HEK293 (cell line): Measurements from ENCODE around the gene PIP5K1B.

Experiments
- CTCF ChIA-PET: fragments of 350-600 bp; formaldehyde crosslinking; extraction: SDS; loops from one replicate; lab custom pipeline; 2021; ENCODE audit warnings: antibody characterized with exemption; lab: Yijun Ruan, JAX
- POLR2A ChIA-PET: fragments of 300-600 bp; formaldehyde crosslinking; extraction: SDS; loops from one replicate; lab custom pipeline; 2020; ENCODE audit warnings: antibody characterized with exemption, inconsistent platforms; lab: Yijun Ruan, JAX
- H3K27ac ChIP-seq: fragments of 200-500 bp; sonication (Bioruptor generic); 2 replicates; pipeline ENCODE4 v1.5.1; 2014; ENCODE audit warnings: low read depth, low read length, control low read depth, inconsistent platforms; ENCODE audit errors: extremely low read depth
- H3K36me3 ChIP-seq, 2 experiments: fragments of 200-500 bp in 1 of 2; sonication (Bioruptor generic) in 1 of 2; 1 replicate in 1 of 2; 2 replicates in 1 of 2; pipeline ENCODE4 v1.5.1; 2014 to 2017; ENCODE audit warnings: inconsistent platforms in 2 of 2, low read length in 2 of 2; ENCODE audit not compliant: control insufficient read depth in 2 of 2, insufficient read depth in 1 of 2
- H3K4me1 ChIP-seq: fragments of 200-500 bp; sonication (Bioruptor generic); 2 replicates; pipeline ENCODE4 v1.5.1; 2014; ENCODE audit warnings: mild to moderate bottlenecking, low read length, inconsistent platforms; ENCODE audit not compliant: control insufficient read depth, insufficient read depth
- H3K4me3 ChIP-seq: 2 replicates; pipeline ENCODE4 v1.5.1; 2011; ENCODE audit warnings: low read depth, mild to moderate bottlenecking, control low read depth, low read length, moderate library complexity
- H3K9me3 ChIP-seq: fragments of 200-500 bp; sonication (Bioruptor generic); 2 replicates; pipeline ENCODE4 v1.5.1; 2014; ENCODE audit warnings: low read depth, low read length, inconsistent platforms; ENCODE audit not compliant: control insufficient read depth, insufficient read depth
- GLIS1 ChIP-seq: fragments of 450-650 bp; formaldehyde crosslinking; IDR thresholded peaks from 2 replicates; pipeline ENCODE4 v1.5.1; 2016; ENCODE audit warnings: missing biosample characterization, missing genetic modification characterization
- PATZ1 ChIP-seq: fragments of 450-650 bp; formaldehyde crosslinking; IDR thresholded peaks from 2 replicates; pipeline ENCODE4 v1.5.1; 2016; ENCODE audit warnings: missing biosample characterization, missing genetic modification characterization
- PBX3 ChIP-seq: sonication (generic); formaldehyde crosslinking; IDR thresholded peaks from 2 replicates; pipeline ENCODE4 v1.8.1; 2022; ENCODE audit warnings: mild to moderate bottlenecking, moderate library complexity, missing genetic modification reagents
- SCRT2 ChIP-seq: fragments of 450-650 bp; formaldehyde crosslinking; IDR thresholded peaks from 2 replicates; pipeline ENCODE4 v1.5.1; 2016; ENCODE audit warnings: missing biosample characterization, missing genetic modification characterization
- ZNF23 ChIP-seq: fragments of 450-650 bp; formaldehyde crosslinking; IDR thresholded peaks from 2 replicates; pipeline ENCODE4 v1.5.1; 2016; ENCODE audit warnings: missing biosample characterization, missing genetic modification characterization, borderline replicate concordance
- ZNF404 ChIP-seq: fragments of 450-650 bp; formaldehyde crosslinking; IDR thresholded peaks from 2 replicates; pipeline ENCODE4 v1.5.1; 2017; ENCODE audit warnings: missing biosample characterization, missing genetic modification characterization
- ZNF513 ChIP-seq: fragments of 450-650 bp; IDR thresholded peaks from 2 replicates; pipeline ENCODE4 v1.5.1; 2018; ENCODE audit warnings: missing biosample characterization, missing genetic modification characterization
- ZNF654 ChIP-seq: fragments of 450-650 bp; formaldehyde crosslinking; IDR thresholded peaks from 2 replicates; pipeline ENCODE4 v1.5.1; 2016; ENCODE audit warnings: low read depth, missing biosample characterization, missing genetic modification characterization
- ZNF664 ChIP-seq: fragments of 450-650 bp; formaldehyde crosslinking; IDR thresholded peaks from 2 replicates; pipeline ENCODE4 v1.5.1; 2016; ENCODE audit warnings: missing biosample characterization, missing genetic modification characterization
- ZNF777 ChIP-seq: fragments of 450-650 bp; formaldehyde crosslinking; IDR thresholded peaks from 2 replicates; pipeline ENCODE4 v1.5.1; 2017; ENCODE audit warnings: missing biosample characterization, missing genetic modification characterization, borderline replicate concordance
- TF ChIP-seq, protein P1 (sequence below): fragments of 450-650 bp; formaldehyde crosslinking; IDR thresholded peaks from 2 replicates; pipeline ENCODE4 v1.5.1; 2016; ENCODE audit warnings: missing biosample characterization, missing genetic modification characterization
- TF ChIP-seq, protein P2 (sequence below): fragments of 450-650 bp; formaldehyde crosslinking; IDR thresholded peaks from 2 replicates; pipeline ENCODE4 v1.5.1; 2017; ENCODE audit warnings: missing biosample characterization, missing genetic modification characterization

PIP5K1B gene

DNA sequence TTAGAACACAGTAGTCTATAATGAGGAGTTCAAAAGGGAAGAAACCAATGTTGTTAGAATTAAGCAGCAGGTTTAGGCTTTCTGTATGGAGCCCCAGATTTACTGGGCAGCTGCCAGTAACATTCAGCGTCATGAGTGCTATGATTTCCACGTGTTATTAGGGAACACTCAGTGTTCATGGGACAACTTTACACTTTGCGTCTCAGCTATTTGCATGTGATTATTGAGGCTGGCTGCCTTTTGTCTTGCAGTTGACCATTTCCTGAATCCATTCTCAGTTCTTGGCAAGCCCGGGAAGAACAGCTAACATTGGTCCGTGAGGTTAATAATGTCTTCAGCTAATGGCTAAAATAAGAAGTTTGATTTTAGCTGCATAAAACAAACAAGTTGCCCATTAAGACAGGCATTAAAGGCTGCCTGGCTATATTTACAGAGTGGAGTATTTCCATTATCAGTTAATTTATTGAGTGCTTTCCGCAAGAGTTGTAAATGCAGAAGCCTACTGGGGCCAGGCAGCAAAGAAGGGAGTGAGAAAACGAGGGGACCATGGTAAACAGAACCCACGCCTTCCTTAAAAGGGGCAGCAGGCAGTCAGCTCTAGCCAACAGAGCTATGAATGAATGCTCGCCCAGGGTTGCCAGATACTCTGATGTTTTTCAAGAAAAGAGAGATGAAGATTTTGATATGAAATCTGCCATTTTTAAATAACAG lies 120.9 kb downstream of the PIP5K1B start:
- CTCF ChIA-PET, result interaction anchor here (0.6 to 0.7 kb wide), 3 partner anchors 22 to 172 kb away, joined by 3 to 4 read pairs (median 3); no protein-coding TSS in a partner anchor
- POLR2A ChIA-PET, result no interaction called here

More for the DNA sequence above, 120.9 kb downstream of the PIP5K1B start:
- H3K36me3 ChIP-seq, result no peaks in the 10 kb centered on the region
- no peaks in the 10 kb centered on the region for H3K9me3 ChIP-seq
- no peaks in the 10 kb centered on the region for H3K4me1 ChIP-seq
- no peak overlapping the region for H3K27ac ChIP-seq
- H3K4me3 ChIP-seq, result no peak overlapping the region
- TF ChIP-seq ZNF654 (tag by site-specific recombination), result no peak
- TF ChIP-seq ZNF777 (tag by site-specific recombination), result no peak
- TF ChIP-seq GLIS1 (tag by site-specific recombination), result no peak
- no peak for TF ChIP-seq ZNF404 (tag by site-specific recombination)
- TF ChIP-seq, protein P1, sequence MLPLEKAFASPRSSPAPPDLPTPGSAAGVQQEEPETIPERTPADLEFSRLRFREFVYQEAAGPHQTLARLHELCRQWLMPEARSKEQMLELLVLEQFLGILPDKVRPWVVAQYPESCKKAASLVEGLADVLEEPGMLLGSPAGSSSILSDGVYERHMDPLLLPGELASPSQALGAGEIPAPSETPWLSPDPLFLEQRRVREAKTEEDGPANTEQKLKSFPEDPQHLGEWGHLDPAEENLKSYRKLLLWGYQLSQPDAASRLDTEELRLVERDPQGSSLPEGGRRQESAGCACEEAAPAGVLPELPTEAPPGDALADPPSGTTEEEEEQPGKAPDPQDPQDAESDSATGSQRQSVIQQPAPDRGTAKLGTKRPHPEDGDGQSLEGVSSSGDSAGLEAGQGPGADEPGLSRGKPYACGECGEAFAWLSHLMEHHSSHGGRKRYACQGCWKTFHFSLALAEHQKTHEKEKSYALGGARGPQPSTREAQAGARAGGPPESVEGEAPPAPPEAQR (tag by site-specific recombination), result no peak
- no peak for TF ChIP-seq ZNF23 (tag by site-specific recombination)
- no peak for TF ChIP-seq SCRT2 (tag by site-specific recombination)
- TF ChIP-seq ZNF513, result no peak
- no peak for TF ChIP-seq ZNF664
- TF ChIP-seq, protein P2, sequence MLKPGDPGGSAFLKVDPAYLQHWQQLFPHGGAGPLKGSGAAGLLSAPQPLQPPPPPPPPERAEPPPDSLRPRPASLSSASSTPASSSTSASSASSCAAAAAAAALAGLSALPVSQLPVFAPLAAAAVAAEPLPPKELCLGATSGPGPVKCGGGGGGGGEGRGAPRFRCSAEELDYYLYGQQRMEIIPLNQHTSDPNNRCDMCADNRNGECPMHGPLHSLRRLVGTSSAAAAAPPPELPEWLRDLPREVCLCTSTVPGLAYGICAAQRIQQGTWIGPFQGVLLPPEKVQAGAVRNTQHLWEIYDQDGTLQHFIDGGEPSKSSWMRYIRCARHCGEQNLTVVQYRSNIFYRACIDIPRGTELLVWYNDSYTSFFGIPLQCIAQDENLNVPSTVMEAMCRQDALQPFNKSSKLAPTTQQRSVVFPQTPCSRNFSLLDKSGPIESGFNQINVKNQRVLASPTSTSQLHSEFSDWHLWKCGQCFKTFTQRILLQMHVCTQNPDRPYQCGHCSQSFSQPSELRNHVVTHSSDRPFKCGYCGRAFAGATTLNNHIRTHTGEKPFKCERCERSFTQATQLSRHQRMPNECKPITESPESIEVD, result no peak
- TF ChIP-seq PATZ1 (tag by site-specific recombination), result no peak
- no peak for TF ChIP-seq PBX3
